ENCODE data around the gene SCAF8.
"Not testable (repeated sequence)": the region's sequence is repeated elsewhere in the genome, so short reads cannot be mapped to it uniquely, and the experiment has no call there.

The SCAF8 gene

DNA sequence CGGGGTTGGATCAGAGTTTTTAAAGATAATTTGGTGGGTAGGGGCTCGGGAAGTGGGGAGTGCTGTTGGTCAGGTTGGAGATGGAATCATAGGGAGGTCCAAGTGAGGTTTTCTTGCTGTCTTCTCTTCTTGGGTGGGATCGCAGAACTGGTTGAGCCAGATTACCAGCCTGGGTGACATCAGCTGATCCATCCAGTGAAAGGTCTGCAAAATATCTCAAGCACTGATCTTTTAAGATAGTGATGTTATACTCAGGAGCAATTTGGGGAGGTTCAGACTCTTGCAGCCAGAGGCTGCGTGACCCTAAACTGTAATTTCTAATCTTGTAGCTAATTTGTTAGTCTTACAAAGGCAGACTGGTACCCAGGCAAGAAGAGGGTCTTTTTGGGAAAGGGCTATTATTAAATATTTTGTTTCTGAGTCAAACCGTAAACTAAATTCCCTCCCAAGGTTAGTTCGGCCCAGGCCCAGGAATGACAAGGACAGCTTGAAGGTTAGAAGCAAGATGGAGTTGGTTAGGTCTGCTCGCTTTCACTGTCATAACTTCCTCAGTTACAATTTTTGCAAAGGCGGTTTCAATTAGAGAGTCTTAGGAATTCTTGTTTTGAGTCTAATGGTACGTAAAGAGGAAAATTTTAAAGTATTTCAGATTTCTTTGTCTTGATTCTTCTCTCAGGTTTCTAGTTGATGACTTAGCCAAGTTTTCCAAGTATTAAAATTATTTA lies 53.1 kb downstream of the SCAF8 start:
- no peak for DNase-seq

DNA sequence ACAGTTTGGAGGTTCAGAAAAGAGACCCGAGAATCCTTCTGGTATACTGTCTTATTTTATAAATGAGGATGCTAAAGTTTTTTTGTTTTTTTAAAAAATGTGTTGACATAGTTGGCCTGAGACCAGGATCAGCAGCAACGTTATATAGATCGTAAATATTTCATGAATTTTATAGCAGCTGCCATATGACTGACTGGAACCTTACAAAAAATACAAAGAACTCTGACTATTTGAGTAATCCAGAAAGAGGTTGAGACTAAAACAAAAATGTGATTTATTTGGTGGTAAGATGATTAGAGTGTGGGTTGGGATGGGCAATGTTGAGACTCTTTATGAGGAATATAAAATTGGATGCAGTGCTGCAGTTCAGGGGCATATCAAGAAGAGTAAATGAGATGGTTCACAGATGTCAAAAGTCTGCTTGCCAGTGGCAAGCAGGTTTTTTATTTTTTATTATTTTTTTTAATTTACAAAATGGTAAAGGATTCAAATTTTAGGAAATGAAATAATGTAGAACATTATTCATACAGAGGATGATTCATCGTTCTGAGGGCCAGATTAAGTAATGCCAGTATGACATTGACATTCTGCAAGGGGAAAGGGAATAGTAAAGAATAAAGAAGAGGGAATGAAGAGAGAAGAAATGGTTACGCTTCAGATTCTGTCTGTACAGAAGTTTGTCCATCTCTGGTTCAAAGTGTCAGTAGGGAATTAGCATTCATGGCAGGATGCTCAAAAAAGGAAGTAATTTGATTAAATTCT lies 58.5 kb downstream of the SCAF8 start:
- no peak for DNase-seq

DNA sequence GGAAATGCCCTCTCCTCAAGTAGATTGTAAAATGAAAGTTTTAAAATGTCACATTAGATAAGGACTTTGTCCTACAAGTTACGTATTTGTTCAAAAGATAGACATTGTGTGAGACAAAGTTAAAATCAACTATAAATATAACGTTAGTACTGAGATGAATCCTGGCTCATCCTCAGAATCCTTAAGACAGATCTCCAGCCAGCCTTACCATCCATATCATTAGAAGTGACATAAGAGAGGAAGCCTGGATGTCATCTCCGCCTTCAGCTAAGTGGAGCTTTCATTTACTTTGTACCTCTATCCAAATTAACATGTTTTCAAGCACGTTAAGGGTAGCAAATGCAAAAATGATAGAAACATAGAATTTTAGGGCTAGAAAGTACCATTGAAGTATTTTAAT lies 59.1 kb downstream of the SCAF8 start:
- DNase-seq: no peak

DNA sequence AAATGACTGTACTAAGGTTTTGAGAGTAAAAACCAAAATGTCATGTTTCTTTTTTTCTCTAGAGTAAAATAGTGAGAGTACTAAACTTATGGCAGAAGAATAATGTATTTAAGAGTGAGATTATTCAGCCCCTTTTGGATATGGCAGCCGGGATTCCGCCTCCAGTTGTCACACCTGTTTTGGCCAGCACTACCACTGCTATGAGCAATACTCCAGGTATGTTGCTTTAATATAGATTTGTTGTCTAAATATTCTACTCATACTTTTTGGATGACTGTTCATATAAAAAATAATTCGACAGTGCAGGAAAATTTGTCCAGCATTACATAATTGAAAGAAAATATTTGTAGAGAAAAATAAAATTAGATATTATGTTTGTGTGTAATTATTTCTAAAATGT lies 59.5 kb downstream of the SCAF8 start:
- no peak for DNase-seq

DNA sequence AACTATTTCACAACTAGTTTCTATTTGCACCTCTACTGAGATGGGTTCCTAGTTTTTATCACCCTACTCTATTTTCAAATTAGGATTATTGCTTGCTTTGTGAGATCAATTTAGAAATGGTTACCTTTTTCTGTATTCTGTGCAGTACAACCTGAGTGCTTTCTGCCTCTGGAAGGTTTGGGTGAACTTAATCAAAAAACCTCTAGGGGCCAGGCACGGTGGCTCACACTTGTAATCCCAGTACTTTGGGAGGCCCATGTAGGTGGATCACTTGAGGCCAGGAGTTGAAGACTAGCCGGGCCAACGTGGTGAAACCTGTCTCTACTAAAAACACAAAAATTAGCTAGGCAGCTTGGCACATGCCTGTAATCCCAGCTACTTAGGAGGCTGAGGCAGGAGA lies 63.3 kb downstream of the SCAF8 start:
- no peak for DNase-seq

DNA sequence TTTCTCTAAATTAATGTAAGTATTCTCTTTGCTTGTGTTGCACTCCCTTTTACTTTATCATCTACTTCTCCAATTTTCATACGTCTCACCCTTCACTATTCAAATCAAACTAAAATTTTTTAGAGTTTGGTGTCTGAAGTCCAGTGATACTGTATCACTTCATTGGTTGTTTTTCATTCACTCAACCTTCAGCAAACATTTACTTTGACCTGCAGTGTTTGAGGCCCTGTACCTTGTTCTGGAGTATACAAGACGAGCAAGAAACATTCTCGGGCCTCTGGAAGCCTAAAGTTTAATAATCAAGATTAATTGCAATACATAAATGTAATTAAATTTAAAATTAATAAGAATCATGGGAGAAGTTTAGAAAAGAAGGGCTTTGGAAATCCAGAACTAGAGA lies 64.6 kb downstream of the SCAF8 start:
- no peak for DNase-seq

DNA sequence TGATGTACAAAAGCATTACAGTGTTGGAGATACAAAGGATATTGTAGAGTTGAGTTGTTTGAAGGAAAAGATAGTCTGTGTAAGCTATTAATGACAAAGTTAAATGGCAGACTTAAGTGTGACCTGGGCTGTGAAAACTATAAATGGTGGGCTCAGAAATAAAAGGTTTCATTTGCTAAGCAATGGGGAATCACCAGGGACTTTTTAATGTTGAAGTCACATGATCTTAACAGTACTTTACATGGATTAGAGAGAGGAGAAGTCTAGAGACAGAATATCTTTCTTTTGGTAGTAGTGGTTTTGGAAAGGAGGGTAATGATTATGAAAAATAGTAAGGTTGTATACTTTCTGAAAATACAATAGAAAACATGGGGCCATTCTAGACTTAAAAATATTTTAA lies 67.1 kb downstream of the SCAF8 start:
- DNase-seq: no peak

DNA sequence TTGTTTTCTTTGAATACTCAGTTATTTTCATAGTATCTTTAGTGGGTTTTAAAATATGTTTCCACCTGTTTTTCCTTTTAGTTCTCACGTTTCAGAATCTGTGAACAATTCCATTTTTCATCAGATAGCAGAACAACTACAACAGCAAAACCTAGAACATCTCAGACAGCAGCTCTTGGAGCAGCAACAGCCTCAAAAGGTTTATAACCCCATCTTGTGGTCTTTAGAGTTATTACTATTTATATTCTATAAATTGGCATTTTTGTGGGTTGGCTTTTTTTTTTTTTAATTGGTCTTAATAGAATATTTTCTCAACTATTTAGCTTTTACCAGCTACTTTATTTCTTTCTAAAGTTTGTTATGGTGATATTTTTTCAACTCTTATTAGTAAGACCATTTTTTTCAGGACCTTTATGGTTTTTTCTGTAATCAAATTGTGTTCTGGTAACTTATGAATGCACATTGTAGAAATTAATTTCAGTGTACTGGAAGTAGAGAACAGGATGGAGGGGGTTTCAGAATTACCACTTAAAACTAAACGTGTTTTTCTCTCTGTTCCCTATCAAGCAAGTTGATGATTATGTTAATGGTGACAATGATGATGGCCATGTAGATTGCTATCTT lies 72.2 kb downstream of the SCAF8 start:
- no peak for DNase-seq

DNA sequence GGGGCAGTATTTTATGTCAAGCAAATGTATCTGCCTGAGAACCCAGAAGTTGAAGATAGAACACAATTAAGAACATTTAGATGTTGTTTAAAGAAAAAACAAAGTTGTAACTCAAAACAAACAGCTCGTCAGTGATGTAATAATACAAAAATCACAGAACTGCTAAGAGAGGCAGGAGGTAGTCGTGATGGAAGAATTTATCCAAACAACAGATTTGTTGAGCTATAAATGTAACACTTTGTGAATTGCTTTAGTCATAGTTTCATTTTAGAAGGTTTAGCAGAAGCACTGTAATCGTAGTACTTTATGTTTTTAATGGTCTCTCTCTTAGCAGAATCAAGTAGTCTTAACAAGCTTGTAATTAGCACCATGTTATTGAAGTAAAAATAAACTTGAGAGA lies 73.6 kb downstream of the SCAF8 start:
- DNase-seq: no peak

DNA sequence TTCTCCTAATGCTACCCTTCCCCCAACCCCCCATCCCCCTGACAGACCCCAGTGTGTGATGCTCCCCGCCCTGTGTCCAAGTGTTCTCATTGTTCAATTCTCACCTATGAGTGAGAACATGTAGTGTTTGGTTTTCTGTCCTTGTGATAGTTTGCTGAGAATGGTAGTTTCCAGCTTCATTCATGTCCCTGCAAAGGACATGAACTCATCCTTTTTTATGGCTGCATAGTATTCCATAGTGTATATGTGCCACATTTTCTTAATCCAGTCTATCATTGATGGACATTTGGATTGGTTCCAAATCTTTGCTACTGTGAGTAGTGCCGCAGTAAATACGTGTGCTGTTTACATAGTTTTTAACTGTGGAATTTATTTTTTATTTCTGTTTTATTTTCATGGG lies 78.4 kb downstream of the SCAF8 start:
- DNase-seq: not testable (repeated sequence)

DNA sequence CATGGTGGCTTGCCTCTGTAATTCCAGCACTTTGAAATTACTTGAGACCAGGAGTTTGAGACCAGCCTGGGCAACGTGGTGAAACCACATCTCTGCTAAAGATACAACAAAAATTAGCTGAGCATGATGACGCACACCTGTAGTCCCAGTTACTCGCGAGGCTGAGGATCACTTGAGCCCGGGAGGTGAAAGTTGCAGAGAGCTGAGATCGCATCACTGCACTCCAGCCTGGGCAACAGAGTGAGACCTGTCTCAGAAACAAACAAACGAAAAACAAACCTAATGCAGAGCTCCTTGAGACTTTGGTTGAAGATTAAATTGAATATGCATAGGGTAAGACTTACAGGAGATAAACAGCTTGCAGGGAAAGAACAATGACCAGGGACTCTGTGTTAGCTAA lies 80.8 kb downstream of the SCAF8 start:
- DNase-seq: no peak

DNA sequence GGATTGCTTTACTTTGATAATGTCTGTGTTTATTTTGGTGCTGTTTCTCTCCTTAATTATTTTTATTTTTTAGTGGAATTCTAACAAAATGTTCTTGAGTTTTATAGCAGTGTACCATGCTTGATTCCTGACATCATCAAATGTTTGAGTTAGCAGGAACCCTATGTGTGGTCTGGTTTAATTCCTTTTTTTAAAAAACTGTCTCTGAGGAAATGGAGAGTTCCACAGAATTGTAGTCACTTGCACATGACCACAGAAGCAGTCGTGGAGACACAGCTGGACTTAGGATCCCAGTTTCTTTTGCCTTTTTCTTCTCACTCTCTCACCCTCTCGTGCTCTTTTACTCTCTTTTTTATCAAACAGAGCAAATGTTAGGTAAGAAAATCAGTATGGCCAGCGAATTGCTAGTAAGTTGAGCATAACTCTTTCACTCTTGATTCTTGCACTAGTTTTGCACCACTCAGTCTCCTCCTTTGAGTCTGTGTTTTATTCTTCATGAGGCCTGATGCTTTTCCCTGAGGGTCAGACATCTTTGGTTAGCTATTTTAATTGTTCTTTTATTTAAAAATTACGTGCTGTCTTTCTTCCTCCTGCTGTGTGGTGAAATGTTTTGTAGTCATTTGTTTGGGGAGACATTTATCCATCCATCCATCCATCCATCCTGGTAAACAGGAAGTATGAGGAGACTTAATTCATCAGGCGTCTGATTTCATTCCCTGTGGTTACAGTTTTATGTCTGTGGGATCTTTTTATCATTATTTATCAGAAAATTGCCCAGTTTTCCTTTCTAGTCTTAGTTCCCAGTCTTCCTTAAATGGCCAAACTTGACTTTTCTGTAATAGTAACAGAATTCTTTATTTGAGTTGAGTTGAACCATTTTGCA lies 83.0 kb downstream of the SCAF8 start:
- DNase-seq: no peak

DNA sequence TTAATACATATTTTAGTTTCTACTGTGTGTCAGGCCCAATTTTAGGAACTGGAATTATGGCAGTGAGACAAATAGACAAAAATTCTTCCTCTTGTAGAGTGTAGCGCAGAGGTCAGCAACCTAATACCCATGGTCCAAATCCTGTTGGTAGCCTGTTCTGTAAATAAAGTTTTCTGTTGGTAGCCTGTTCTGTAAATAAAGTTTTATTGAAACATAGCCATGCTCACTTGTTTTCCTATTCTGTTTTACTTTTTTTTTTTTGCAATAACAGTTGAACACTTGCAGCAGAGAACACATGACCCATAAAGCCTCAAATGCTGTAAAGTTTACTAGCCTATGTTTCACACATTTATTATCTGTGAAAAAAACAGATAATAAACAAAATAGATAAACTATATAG lies 87.9 kb downstream of the SCAF8 start:
- no peak for DNase-seq

DNA sequence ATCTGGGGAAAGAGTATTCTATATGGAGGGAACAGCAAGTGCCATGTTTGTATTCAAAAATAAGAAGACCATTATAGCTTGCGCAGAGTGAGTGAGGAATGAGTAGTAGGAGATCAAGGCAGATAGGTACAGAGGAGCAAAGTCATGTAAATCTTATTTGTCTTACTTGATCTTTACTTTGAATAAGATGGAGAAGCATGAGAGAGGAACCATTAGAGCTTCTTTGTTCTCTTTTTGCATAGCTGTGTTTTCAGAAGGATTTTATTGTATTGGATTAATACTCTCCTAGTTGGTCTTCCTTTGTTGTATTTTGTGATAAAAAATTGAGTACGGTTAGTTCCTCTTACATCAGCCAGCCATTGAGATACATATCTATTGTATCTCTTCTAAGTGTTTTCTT lies 88.4 kb downstream of the SCAF8 start:
- DNase-seq: no peak

DNA sequence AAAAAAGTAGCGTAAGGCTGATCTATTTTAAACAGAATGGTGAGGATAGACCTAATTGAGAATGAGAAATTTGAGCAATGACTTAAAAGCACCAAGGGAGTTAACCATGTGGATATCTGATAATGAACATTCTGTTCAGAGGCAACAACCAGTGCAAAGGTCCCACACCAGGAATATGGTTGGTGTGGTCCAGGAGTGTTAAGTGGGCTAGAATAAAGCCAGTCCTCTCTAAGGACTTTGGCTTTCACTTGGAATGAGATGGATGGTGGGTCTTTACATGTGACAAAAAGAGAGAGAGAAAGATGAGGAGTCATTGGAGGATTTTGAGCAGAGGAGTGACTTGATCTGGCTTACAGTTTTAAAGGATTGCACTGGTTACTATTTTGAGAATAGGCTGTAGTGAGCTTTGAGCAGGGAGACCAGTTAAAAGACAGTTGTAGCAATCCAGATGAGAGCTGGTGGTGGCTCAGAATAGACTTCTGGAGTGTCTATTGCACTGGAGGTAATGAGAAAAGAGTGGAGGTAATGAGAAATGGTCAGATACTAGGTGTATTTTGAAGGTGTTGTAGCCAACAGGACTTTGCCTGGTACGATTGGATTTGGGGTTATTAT lies 89.8 kb downstream of the SCAF8 start:
- DNase-seq: no peak

DNA sequence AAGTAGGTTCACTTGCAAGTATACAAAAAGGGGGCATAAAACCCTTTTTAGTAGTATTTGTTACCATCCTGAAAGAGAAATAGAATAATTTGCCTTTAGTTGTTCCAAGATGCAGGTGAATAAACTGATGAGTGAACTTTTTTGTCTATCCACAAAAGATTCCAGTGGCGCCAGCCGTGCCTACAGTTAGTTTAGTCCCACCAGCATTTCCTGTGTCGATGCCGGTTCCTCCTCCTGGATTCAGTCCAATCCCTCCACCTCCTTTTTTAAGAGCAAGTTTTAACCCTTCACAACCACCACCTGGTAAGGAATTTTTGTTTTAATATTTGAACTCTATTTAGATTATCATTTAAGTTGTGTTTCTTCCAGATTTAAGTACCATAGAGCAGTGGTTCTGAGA lies 90.9 kb downstream of the SCAF8 start:
- DNase-seq: no peak

DNA sequence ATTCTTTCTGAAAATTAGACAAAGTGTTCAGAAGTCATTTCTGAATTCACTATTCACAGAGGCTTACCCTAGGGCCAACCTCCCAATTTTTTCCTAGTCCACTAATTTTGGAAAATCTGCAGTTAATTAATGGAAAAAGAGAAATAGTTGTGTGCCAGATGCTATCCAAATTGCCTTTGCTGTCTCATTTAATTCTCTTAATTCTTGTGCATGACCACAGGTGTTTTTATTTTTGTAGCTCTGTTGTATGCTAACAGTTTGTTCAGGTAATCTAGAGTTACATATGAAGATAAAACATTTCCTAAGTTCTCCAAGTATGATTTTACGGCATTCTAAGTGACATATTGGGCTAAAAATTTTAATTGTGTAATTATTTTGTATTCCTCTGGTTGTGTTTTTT lies 96.8 kb downstream of the SCAF8 start:
- no peak for DNase-seq

DNA sequence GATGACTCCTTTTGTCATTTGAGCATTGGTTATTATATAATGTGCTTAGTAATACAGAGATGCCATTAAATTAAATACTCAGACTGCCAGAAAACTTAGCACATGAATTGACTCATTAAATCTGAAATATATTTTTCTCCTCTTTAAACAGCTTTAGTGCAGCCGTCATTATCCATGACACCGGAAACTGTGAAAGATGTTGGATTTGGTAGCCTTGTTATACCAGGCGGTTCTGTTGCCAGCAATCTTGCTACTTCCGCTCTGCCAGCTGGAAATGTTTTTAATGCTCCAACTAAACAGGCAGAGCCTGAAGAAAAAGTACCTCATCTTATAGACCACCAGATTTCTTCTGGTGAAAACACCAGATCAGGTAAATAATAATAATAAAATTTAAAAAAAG lies 97.6 kb downstream of the SCAF8 start:
- no peak for DNase-seq

DNA sequence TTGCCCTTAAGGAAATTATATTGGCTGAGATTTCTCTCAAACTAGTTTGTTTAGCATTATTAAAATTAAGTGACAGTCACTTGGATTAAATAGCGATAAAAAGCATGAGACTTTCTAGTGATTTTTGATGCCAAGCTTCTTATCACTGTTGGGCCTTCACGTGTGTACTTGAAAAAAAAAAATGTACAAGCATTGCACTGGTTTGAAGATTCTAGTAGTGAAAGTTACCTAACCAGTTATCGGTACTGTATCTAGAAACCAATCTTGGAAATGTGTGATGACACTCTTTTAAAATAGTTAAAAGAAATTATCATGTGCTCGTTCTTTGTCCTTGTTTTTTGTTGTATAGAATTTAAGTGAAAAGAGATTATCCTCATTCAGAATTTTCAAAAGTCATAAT lies 102.1 kb downstream of the SCAF8 start:
- no peak for DNase-seq

DNA sequence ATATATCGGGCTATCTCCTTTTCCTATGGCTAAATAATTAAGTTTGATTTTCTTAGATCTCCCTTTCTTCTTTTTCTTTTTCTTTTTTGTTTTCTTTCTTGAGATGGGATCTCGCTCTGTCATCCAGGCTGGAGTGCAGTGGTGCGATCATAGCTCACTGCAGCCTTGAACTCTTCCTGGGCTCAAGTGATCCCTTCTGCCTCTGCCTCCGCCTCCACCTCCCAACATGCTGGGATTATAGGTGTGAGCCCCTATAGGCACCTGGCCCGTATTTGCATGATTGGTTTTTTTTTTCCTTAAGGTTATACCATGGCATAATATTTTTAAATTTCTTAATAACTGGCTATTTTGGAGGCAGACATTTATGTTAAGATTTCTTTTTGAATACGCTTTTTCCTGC lies 106.3 kb downstream of the SCAF8 start:
- no peak for DNase-seq

DNA sequence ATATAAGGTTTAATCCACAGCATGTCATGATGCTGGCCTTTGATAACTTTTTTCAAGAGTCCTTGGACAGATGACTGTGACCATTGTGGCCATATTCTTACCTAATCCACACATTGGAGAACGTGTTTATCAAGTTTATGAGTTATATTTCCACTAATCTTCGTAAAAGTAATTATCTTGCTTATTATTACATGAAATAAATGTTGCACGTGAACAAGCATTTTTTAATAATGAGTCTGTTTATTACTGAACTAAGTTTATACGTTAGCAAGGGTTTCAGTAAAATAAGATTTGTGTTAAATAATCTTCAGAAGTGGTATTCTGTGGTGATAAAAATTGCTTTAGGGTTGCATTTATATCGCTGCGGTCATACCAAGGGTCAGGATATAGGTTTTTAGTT lies 107.1 kb downstream of the SCAF8 start:
- no peak for DNase-seq

DNA sequence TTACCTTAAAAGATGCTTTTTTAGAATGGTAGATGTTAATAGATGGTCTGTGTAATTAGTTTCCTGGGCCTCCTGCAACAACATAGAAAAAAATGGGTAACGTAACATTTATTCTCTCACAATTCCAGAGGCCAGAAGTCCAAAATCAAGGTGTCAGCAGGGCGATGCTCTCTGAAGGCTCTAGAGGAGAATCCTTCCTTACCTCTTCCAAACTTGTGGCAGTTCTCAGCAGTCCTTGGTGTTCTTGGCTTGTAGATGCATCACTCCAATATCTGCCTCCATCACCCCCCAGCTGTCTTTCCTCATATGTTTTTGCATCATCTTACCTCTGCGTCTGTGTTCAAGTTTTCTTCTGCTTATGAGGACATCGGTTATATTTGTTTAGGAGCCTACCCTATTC lies 107.9 kb downstream of the SCAF8 start:
- no peak for DNase-seq

DNA sequence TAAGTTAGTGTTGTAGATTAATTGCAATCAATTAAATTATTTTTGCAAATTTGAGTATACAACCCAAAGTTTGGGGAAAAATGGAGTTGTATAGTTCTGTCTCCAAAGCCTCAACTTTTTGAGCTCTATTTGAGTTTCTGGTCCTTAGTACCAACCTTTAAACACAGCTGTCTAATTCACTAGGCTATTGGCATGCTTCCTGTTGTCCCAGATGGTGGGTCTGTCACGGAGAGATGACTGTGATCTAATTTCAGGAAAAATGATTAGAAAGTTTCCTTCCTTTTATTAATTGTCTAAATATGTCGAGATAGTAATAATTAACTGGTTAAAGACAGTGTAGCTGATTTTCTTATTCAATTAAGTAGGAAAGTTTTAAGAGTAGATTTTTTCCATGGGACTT lies 109.6 kb downstream of the SCAF8 start:
- DNase-seq: no peak
